ENCODE results near the gene ARHGAP6.

Gene ARHGAP6

GRCh38 chrX:11296051-11296450, 369.7 kb downstream of the ARHGAP6 start:
- DNase-seq (ENCODE audit: low read depth) = no peak

- DNase-seq (ENCODE audit: low read depth) = no peak
Observed at GRCh38 chrX:11293113-11293512, 372.6 kb downstream of the ARHGAP6 start, which contains the start of gene AMELX. Gene AMELX (plus strand): TSS chrX:11293413. CDS start chrX:11294789, 1,376 bp downstream.

GRCh38 chrX:11290416-11291102, 375.2 kb downstream of the ARHGAP6 start:
- no peak for DNase-seq (ENCODE audit: low read depth)

- DNase-seq (ENCODE audit: low read depth) = peak; percentile 50
Observed at GRCh38 chrX:11287505-11287904, 378.2 kb downstream of the ARHGAP6 start.

- DNase-seq (ENCODE audit: low read depth) = no peak
Observed at GRCh38 chrX:11285651-11286050, 380.1 kb downstream of the ARHGAP6 start.

GRCh38 chrX:11282043-11282442, 383.7 kb downstream of the ARHGAP6 start:
- no peak for DNase-seq (ENCODE audit: low read depth)

GRCh38 chrX:11273544-11273943, 392.2 kb downstream of the ARHGAP6 start:
- peak; percentile 64 for DNase-seq (ENCODE audit: low read depth)

- no peak for DNase-seq (ENCODE audit: low read depth)
Observed at GRCh38 chrX:11272863-11273262, 392.9 kb downstream of the ARHGAP6 start.

GRCh38 chrX:11272290-11272689, 393.4 kb downstream of the ARHGAP6 start:
- DNase-seq (ENCODE audit: low read depth) = no peak

GRCh38 chrX:11269996-11270395, 395.7 kb downstream of the ARHGAP6 start:
- peak; percentile 12 for DNase-seq (ENCODE audit: low read depth)

GRCh38 chrX:11269006-11269405, 396.7 kb downstream of the ARHGAP6 start:
- peak; percentile 46 for DNase-seq (ENCODE audit: low read depth)

- DNase-seq (ENCODE audit: low read depth) = peak; percentile 36
Observed at GRCh38 chrX:11267425-11267824, 398.3 kb downstream of the ARHGAP6 start.

- DNase-seq (ENCODE audit: low read depth) = no peak
Observed at GRCh38 chrX:11266573-11267003, 399.1 kb downstream of the ARHGAP6 start.

GRCh38 chrX:11265352-11265751, 400.4 kb downstream of the ARHGAP6 start:
- no peak for DNase-seq (ENCODE audit: low read depth)

- DNase-seq (ENCODE audit: low read depth) = no peak
Observed at GRCh38 chrX:11264925-11265324, 400.8 kb downstream of the ARHGAP6 start.

GRCh38 chrX:11261260-11261659, 404.5 kb downstream of the ARHGAP6 start:
- peak; percentile 75 for DNase-seq (ENCODE audit: low read depth)

GRCh38 chrX:11259437-11259836, 406.3 kb downstream of the ARHGAP6 start:
- DNase-seq (ENCODE audit: low read depth) = no peak

GRCh38 chrX:11257711-11258110, 408.0 kb downstream of the ARHGAP6 start:
- DNase-seq (ENCODE audit: low read depth) = no peak

- DNase-seq (ENCODE audit: low read depth) = no peak
Observed at GRCh38 chrX:11257290-11257689, 408.4 kb downstream of the ARHGAP6 start.

GRCh38 chrX:11254417-11255109, 411.2 kb downstream of the ARHGAP6 start:
- DNase-seq (ENCODE audit: low read depth) = no peak

GRCh38 chrX:11244636-11245035, 421.1 kb downstream of the ARHGAP6 start:
- peak; percentile 52 for DNase-seq (ENCODE audit: low read depth)

- no peak for DNase-seq (ENCODE audit: low read depth)
Observed at GRCh38 chrX:11242704-11243103, 423.0 kb downstream of the ARHGAP6 start.

- DNase-seq (ENCODE audit: low read depth) = peak; percentile 67
Observed at GRCh38 chrX:11241720-11242119, 424.0 kb downstream of the ARHGAP6 start.
